Endothelial cell of umbilical vein (primary cell): ENCODE measurements around the gene YWHAG. TPM values are rescaled to one million over a fixed set of nuclear protein-coding genes. Genes with fewer than 3 reads are reported as not detected.

Source experiments
- BruUV-seq: library from RNA; stranded (reverse); fragments of 400-500 nt; replicated peaks from 2 replicates; lab custom pipeline; 2021; lab: Mats Ljungman, UMichigan
- CTCF ChIA-PET: fragments of 300-600, 350-600 bp; sonication (Branson Sonifier 250); formaldehyde crosslinking; loops from one replicate; lab custom pipeline; 2021; ENCODE audit warnings: antibody characterized with exemption, inconsistent platforms; lab: Charles Lee
- POLR2A ChIA-PET: fragments of 300-600, 350-600 bp; sonication (Branson Sonifier 250); formaldehyde crosslinking; loops from one replicate; lab custom pipeline; 2021; ENCODE audit warnings: antibody characterized with exemption, inconsistent platforms; lab: Charles Lee
- DNase-seq: peaks from one replicate; pipeline ENCODE4 v3.0.0-alpha.2; 2011; ENCODE audit warnings: low read depth, low spot score
- FAIRE-seq: peaks from 2 replicates; lab custom pipeline; 2011; peaks lifted over from hg19 to GRCh38; lab: Jason Lieb, UNC
- H2AFZ ChIP-seq: 2 replicates; pipeline ENCODE4 v1.6.0; 2012; ENCODE audit warnings: low read depth, low read length, control low read depth, inconsistent platforms
- H3K27ac ChIP-seq: 2 replicates; pipeline ENCODE4 v1.5.1; 2011; ENCODE audit warnings: low read depth, mild to moderate bottlenecking, control low read depth, low read length, moderate library complexity; ENCODE audit not compliant: insufficient read depth
- H3K27me3 ChIP-seq, 2 experiments: 2 replicates each; pipeline versions ENCODE4 v1.6.0 to v1.6.1; 2011; ENCODE audit warnings: low read length in 2 of 2, mixed read lengths in 1 of 2; ENCODE audit not compliant: control insufficient read depth in 2 of 2, insufficient read depth in 2 of 2
- H3K36me3 ChIP-seq, 2 experiments: 2 replicates in 1 of 2; 3 replicates in 1 of 2; pipeline ENCODE4 v1.5.1; 2011; ENCODE audit warnings: low read length in 2 of 2, mild to moderate bottlenecking in 1 of 2, moderate library complexity in 1 of 2; ENCODE audit not compliant: control insufficient read depth in 2 of 2, insufficient read depth in 2 of 2; ENCODE audit errors: extremely low read depth in 1 of 2
- H3K4me1 ChIP-seq: 3 replicates; pipeline ENCODE4 v1.5.1; 2011; ENCODE audit warnings: mild to moderate bottlenecking, low read length; ENCODE audit not compliant: control insufficient read depth, insufficient read depth; ENCODE audit errors: extremely low read depth
- H3K4me2 ChIP-seq: 2 replicates; pipeline ENCODE4 v1.6.1; 2011; ENCODE audit warnings: low read length, control low read depth, mixed read lengths; ENCODE audit not compliant: insufficient read depth
- H3K4me3 ChIP-seq, 3 experiments: fragments of 200-600 bp in 1 of 3; sonication (generic), shearing (Covaris generic) in 1 of 3; replicated peaks in 1 of 3; 2 replicates each; pipeline ENCODE4 v1.5.1; 2011 to 2016; ENCODE audit warnings: control low read depth in 3 of 3, low read length in 3 of 3, mild to moderate bottlenecking in 2 of 3, inconsistent platforms in 1 of 3, low read depth in 1 of 3, moderate library complexity in 1 of 3; ENCODE audit not compliant: insufficient read depth in 1 of 3
- H3K79me2 ChIP-seq: 2 replicates; pipeline ENCODE4 v1.6.0; 2012; ENCODE audit warnings: low read length, inconsistent platforms; ENCODE audit not compliant: control insufficient read depth, insufficient read depth
- H3K9ac ChIP-seq: replicated peaks from 2 replicates; pipeline ENCODE3; 2011; ENCODE audit warnings: low read length, control low read depth; ENCODE audit not compliant: insufficient read depth; ENCODE audit errors: extremely low read depth
- H3K9me1 ChIP-seq: replicated peaks from 3 replicates; pipeline ENCODE4 v1.6.0; 2011; ENCODE audit warnings: mild to moderate bottlenecking, low read length; ENCODE audit not compliant: control insufficient read depth, insufficient read depth; ENCODE audit errors: extremely low read depth
- H3K9me3 ChIP-seq: replicated peaks from 2 replicates; pipeline ENCODE4 v1.5.1; 2012; ENCODE audit warnings: low read length, inconsistent platforms; ENCODE audit not compliant: control insufficient read depth, insufficient read depth
- H4K20me1 ChIP-seq: replicated peaks from 2 replicates; pipeline ENCODE3; 2011; ENCODE audit warnings: mild to moderate bottlenecking, low read length; ENCODE audit not compliant: control insufficient read depth, insufficient read depth; ENCODE audit errors: extremely low read depth
- CTCF ChIP-seq, 2 donors: IDR thresholded peaks; 1 replicate in 1 of 2; 2 replicates in 1 of 2; pipeline ENCODE4 v1.5.1; 2011; ENCODE audit warnings: low read length in 2 of 2, mild to moderate bottlenecking in 2 of 2, moderate library complexity in 2 of 2, control low read depth in 1 of 2, inconsistent platforms in 1 of 2, low read depth in 1 of 2; ENCODE audit not compliant: insufficient read depth in 1 of 2; ENCODE audit errors: extremely low read depth in 1 of 2
- EZH2 ChIP-seq: IDR thresholded peaks from 2 replicates; pipeline ENCODE4 v1.6.1; 2012; ENCODE audit warnings: borderline replicate concordance, low read depth, mild to moderate bottlenecking, moderate library complexity, low read length, inconsistent platforms; ENCODE audit not compliant: severe bottlenecking
- FOS ChIP-seq: IDR thresholded peaks from 2 replicates; pipeline ENCODE4 v1.6.1; 2011; ENCODE audit warnings: mild to moderate bottlenecking, low read length, moderate library complexity, borderline replicate concordance; ENCODE audit not compliant: insufficient read depth
- GATA2 ChIP-seq: IDR thresholded peaks from 2 replicates; pipeline ENCODE4 v1.7.0; 2011; ENCODE audit warnings: low read depth, mild to moderate bottlenecking, moderate library complexity, mixed read lengths, low read length; ENCODE audit not compliant: insufficient read length, insufficient read depth
- JUN ChIP-seq: IDR thresholded peaks from 2 replicates; pipeline ENCODE4 v1.6.1; 2011; ENCODE audit warnings: borderline replicate concordance, low read depth; ENCODE audit not compliant: insufficient read length, insufficient read depth
- MAX ChIP-seq: IDR thresholded peaks from 2 replicates; pipeline ENCODE4 v1.6.1; 2011; ENCODE audit not compliant: insufficient read depth, insufficient read length
- MYC ChIP-seq: IDR thresholded peaks from one replicate; pipeline ENCODE4 v1.6.1; 2011; ENCODE audit warnings: mild to moderate bottlenecking, low read depth, low read length
- POLR2A ChIP-seq: IDR thresholded peaks from 2 replicates; pipeline ENCODE4 v1.6.1; 2012; ENCODE audit warnings: low read depth, mild to moderate bottlenecking, control low read depth, low read length
- POLR2AphosphoS5 ChIP-seq: IDR thresholded peaks from 2 replicates; pipeline ENCODE4 v1.6.1; 2012; ENCODE audit warnings: low read depth, mild to moderate bottlenecking, control low read depth, low read length, moderate library complexity; ENCODE audit not compliant: insufficient read depth
- dilution Hi-C: fragments of 300-500 bp; cut with MboI; formaldehyde crosslinking; loops from one replicate; pipeline ENCODE4 v1.15.0; 2019; ENCODE audit warnings: low sequenced_read_pairs; ENCODE audit not compliant: extremely low pct_ligation_motif_present
- intact Hi-C: fragments of 100-400 bp; cut with micrococcal nuclease; formaldehyde crosslinking; loops from one replicate; pipeline ENCODE4 v1.10.0; 2022
- polyA plus RNA-seq, 4 experiments: library from polyadenylated mRNA; depleted of rRNA in 3 of 4; stranded (reverse) in 3 of 4; unstranded in 1 of 4; fragments of >200 nt; gene quantifications; 2 replicates each; pipeline versions ENCODE4 v1.2.1 to v1.2.3, GENCODE V29; 2011 to 2012; ENCODE audit warnings: missing spikeins in 1 of 4
- total RNA-seq: library from RNA; stranded (reverse); gene quantifications from 2 replicates; pipeline ENCODE4 v1.2.3, GENCODE V29; 2021

Gene YWHAG
- total and polyA plus RNA-seq, 2 donors (not counting 3 experiments of a cell fraction or from before 2014, with no cell fraction given): 55.6 to 205 TPM

GRCh38 chr7:76405738-76406137, 46.9 kb upstream of the YWHAG start:
- Histone ChIP-seq H3K36me3 (no peaks in the 10 kb centered on the region), H3K4me2 (no peak overlapping the region), H2AFZ (no peak overlapping the region), H3K9me3 (no peaks in the 10 kb centered on the region), H4K20me1 (no peaks in the 10 kb centered on the region), H3K9me1 (no peaks in the 10 kb centered on the region), H3K27ac (no peak overlapping the region), H3K79me2 (no peaks in the 10 kb centered on the region), H3K27me3 (no peaks in the 10 kb centered on the region), H3K9ac (no peak overlapping the region), H3K4me1 (no peaks in the 10 kb centered on the region), H3K4me3 (no peak overlapping the region)
- TF ChIP-seq CTCF (IDR thresholded peaks at IDR 0.05; ENCODE audit: extremely low read depth in 1 of 2, insufficient read depth in 1 of 2, low read depth in 1 of 2, low read length in 2 of 2) (no peak), POLR2AphosphoS5 (no peak), MYC (no peak), MAX (no peak), FOS (no peak), GATA2 (no peak), POLR2A (no peak), JUN (no peak), EZH2 (no peak)
- ChIA-PET POLR2A (no interaction called here), CTCF (interaction anchor here (1.0 kb wide), 1 partner anchor 23 kb away, joined by 3 read pairs; no protein-coding TSS in a partner anchor)
- no TSS peak for BruUV-seq
- dilution Hi-C loops (no loop called here), intact Hi-C loops (no loop called here)
- FAIRE-seq (no peak), DNase-seq (no peak)
